DMS53 treated with DMSO at 0.1 percent for 48 hours (cell line): ENCODE data around the gene FMR1NB.
A peak's percentile ranks its signal among the peaks of the same experiment; 100 is the strongest.

Experiments
- DNase-seq: peaks from one replicate; lab custom pipeline; 2025; ENCODE audit not compliant: unreplicated experiment; lab: John Stamatoyannopoulos, UW

The FMR1NB gene

GRCh38 chrX:147981038-147981752, at the start of gene FMR1NB:
TSS of gene FMR1NB (plus strand) at chrX:147981337. CDS start at chrX:147981403, 66 bp downstream.
- DNase-seq = no peak

GRCh38 chrX:147933815-147934214, 47.3 kb upstream of the FMR1NB start:
- no peak for DNase-seq

- DNase-seq = no peak
Measured at GRCh38 chrX:147935156-147935758, 45.9 kb upstream of the FMR1NB start.

GRCh38 chrX:147945286-147945685, 35.9 kb upstream of the FMR1NB start:
- no peak for DNase-seq

- no peak for DNase-seq
Measured at GRCh38 chrX:147948531-147948930, 32.6 kb upstream of the FMR1NB start.

GRCh38 chrX:147950352-147950751, 30.8 kb upstream of the FMR1NB start:
- DNase-seq = no peak

- DNase-seq = no peak
Measured at GRCh38 chrX:147953976-147954375, 27.2 kb upstream of the FMR1NB start.

- DNase-seq = no peak
Measured at GRCh38 chrX:147957291-147957690, 23.8 kb upstream of the FMR1NB start.

- no peak for DNase-seq
Measured at GRCh38 chrX:147958291-147958690, 22.8 kb upstream of the FMR1NB start.

GRCh38 chrX:147960722-147961121, 20.4 kb upstream of the FMR1NB start:
- no peak for DNase-seq

GRCh38 chrX:147962476-147962875, 18.7 kb upstream of the FMR1NB start:
- no peak for DNase-seq

GRCh38 chrX:147978931-147979330, 2.2 kb upstream of the FMR1NB start:
- no peak for DNase-seq

GRCh38 chrX:148020329-148020728, 39.2 kb downstream of the FMR1NB start:
- DNase-seq = no peak

GRCh38 chrX:148024425-148025148, 43.5 kb downstream of the FMR1NB start:
- no peak for DNase-seq

GRCh38 chrX:148035380-148035779, 54.2 kb downstream of the FMR1NB start:
- no peak for DNase-seq

- DNase-seq = no peak
Measured at GRCh38 chrX:148037020-148037419, 55.9 kb downstream of the FMR1NB start.

GRCh38 chrX:148043271-148043855, 62.2 kb downstream of the FMR1NB start:
- DNase-seq = no peak

GRCh38 chrX:148047200-148047599, 66.1 kb downstream of the FMR1NB start:
- DNase-seq = no peak

- DNase-seq = peak; percentile 26
Measured at GRCh38 chrX:148049441-148049840, 68.3 kb downstream of the FMR1NB start.

GRCh38 chrX:148051973-148052372, 70.8 kb downstream of the FMR1NB start:
- no peak for DNase-seq

GRCh38 chrX:148067285-148067684, 86.1 kb downstream of the FMR1NB start:
- no peak for DNase-seq
